ENCODE measurements around the gene BMPR1A. TPM values are rescaled to one million over a fixed set of nuclear protein-coding genes. Genes with fewer than 3 reads are reported as not detected.

Gene BMPR1A
- total and polyA plus RNA-seq, 2 experiments from 2014 or later, result 14.2 to 82.5 TPM

- Mint-ChIP-seq H3K36me3 (ENCODE audit: low read depth) (no peaks in the 10 kb centered on the region), H3K27ac (no peak overlapping the region), H3K9me3 (no peaks in the 10 kb centered on the region), H3K4me3 (no peak overlapping the region), H3K4me1 (peaks cover 10% of the 10 kb centered on the region), H3K27me3 (ENCODE audit: insufficient read depth, low read depth, poor library complexity) (peaks cover 14% of the 10 kb centered on the region)
- peaks cover 5% of the 10 kb centered on the region; the same call in 1 of the 2 replicates for H3K4me1 ChIP-seq (ENCODE audit: insufficient read depth)
- no peak for TF ChIP-seq ETS1 (IDR thresholded peaks at IDR 0.05)
- no peak for TF ChIP-seq STAT1 (IDR thresholded peaks at IDR 0.05; ENCODE audit: unreplicated experiment)
- no peak for TF ChIP-seq POLR2AphosphoS5 (IDR thresholded peaks at IDR 0.05; ENCODE audit: low read depth)
- no peak for TF ChIP-seq NANOG (IDR thresholded peaks at IDR 0.05; ENCODE audit: borderline replicate concordance)
- TF ChIP-seq ZNF114 (CRISPR knock-in tag; IDR thresholded peaks at IDR 0.05), result no peak
- TF ChIP-seq CREB1 (CRISPR knock-in tag; IDR thresholded peaks at IDR 0.05; ENCODE audit: low read depth), result no peak
- TF ChIP-seq CTCF (conservative IDR thresholded peaks at IDR 0.05; ENCODE audit: low read depth in 2 of 2), result no peak
- no peak for TF ChIP-seq EZH2 (IDR thresholded peaks at IDR 0.05; ENCODE audit: low read depth, unreplicated experiment)
- no peak for TF ChIP-seq REST (IDR thresholded peaks at IDR 0.05; ENCODE audit: unreplicated experiment)
- TF ChIP-seq ZNF462 (CRISPR knock-in tag; IDR thresholded peaks at IDR 0.05), result no peak
- TF ChIP-seq EZH2phosphoT487 (IDR thresholded peaks at IDR 0.05; ENCODE audit: unreplicated experiment), result no peak
- no peak for TF ChIP-seq ZNF331 (CRISPR knock-in tag; IDR thresholded peaks at IDR 0.05; ENCODE audit: low read depth)
- TF ChIP-seq JUNB (IDR thresholded peaks at IDR 0.05; ENCODE audit: unreplicated experiment), result no peak
- H2AFZ ChIP-seq, result no peak overlapping the region
- H3F3A ChIP-seq (replicated peaks; ENCODE audit: low read depth), result no peaks in the 10 kb centered on the region
- H3K36me3 ChIP-seq (ENCODE audit: insufficient read depth), result no peaks in the 10 kb centered on the region
- no peak for DNase-seq (ENCODE audit: low spot score)
- H4K20me1 ChIP-seq (replicated peaks; ENCODE audit: insufficient read depth), result no peaks in the 10 kb centered on the region
- no peak overlapping the region for H3K27ac ChIP-seq (ENCODE audit: low read depth)
- H3K9me2 ChIP-seq (ENCODE audit: insufficient read depth), result no peaks in the 10 kb centered on the region
- H3K4me2 ChIP-seq, result no peak overlapping the region
- no peak for ATAC-seq
- H3K4me3 ChIP-seq, result no peak overlapping the region
- no peaks in the 10 kb centered on the region for H3K79me2 ChIP-seq (replicated peaks; ENCODE audit: insufficient read depth)
- no peaks in the 10 kb centered on the region for H3K27me3 ChIP-seq (ENCODE audit: insufficient read depth)
These were observed 26.2 kb upstream of the BMPR1A start for GRCh38 chr10:86730227-86730626.
